H9 (cell line): ENCODE measurements around the gene IGFBP4. TPM values are rescaled to one million over a fixed set of nuclear protein-coding genes. Genes with fewer than 3 reads are reported as not detected.

Experiments used
- DNase-seq: peaks from one replicate; pipeline ENCODE4 v3.0.0-alpha.2; 2017
- H2AFZ ChIP-seq: one replicate; pipeline ENCODE4 v1.6.1; 2013; ENCODE audit warnings: mild to moderate bottlenecking, low read length, control low read depth, moderate library complexity
- H2AK5ac ChIP-seq: 2 replicates; pipeline ENCODE4 v1.6.1; 2013; ENCODE audit warnings: low read length, control low read depth, mixed read lengths; ENCODE audit not compliant: insufficient read length
- H2BK120ac ChIP-seq: one replicate; pipeline ENCODE4 v1.6.1; 2013; ENCODE audit warnings: low read depth, mild to moderate bottlenecking, low read length, control low read depth, inconsistent platforms; ENCODE audit not compliant: poor library complexity, severe bottlenecking
- H2BK12ac ChIP-seq: 2 replicates; pipeline ENCODE4 v1.6.1; 2013; ENCODE audit warnings: low read length, control low read depth, mixed read lengths, low read depth; ENCODE audit not compliant: insufficient read length
- H2BK15ac ChIP-seq: 2 replicates; pipeline ENCODE4 v1.6.1; 2013; ENCODE audit warnings: low read depth, low read length, control low read depth
- H2BK20ac ChIP-seq: one replicate; pipeline ENCODE4 v1.6.1; 2013; ENCODE audit warnings: low read depth, mild to moderate bottlenecking, low read length, control low read depth, inconsistent platforms; ENCODE audit not compliant: poor library complexity, severe bottlenecking
- H2BK5ac ChIP-seq: 2 replicates; pipeline ENCODE4 v1.6.1; 2013; ENCODE audit warnings: low read length, control low read depth, mixed read lengths; ENCODE audit not compliant: insufficient read length
- H3K14ac ChIP-seq: 2 replicates; pipeline ENCODE4 v1.6.1; 2013; ENCODE audit warnings: low read length, control low read depth; ENCODE audit not compliant: insufficient read depth
- H3K18ac ChIP-seq: 2 replicates; pipeline ENCODE4 v1.6.1; 2013; ENCODE audit warnings: low read depth, mild to moderate bottlenecking, mixed read lengths, low read length, control low read depth; ENCODE audit not compliant: insufficient read length
- H3K23ac ChIP-seq: 2 replicates; pipeline ENCODE4 v1.6.1; 2013; ENCODE audit warnings: low read length, control low read depth, mixed read lengths, low read depth; ENCODE audit not compliant: insufficient read length
- H3K23me2 ChIP-seq: 2 replicates; pipeline ENCODE4 v1.6.1; 2013; ENCODE audit warnings: low read depth, mild to moderate bottlenecking, mixed read lengths, low read length, control low read depth; ENCODE audit not compliant: insufficient read length, poor library complexity, severe bottlenecking
- H3K27ac ChIP-seq: 2 replicates; pipeline ENCODE4 v1.5.1; 2013; ENCODE audit warnings: low read length, control low read depth, mixed read lengths, low read depth; ENCODE audit not compliant: insufficient read length
- H3K27me3 ChIP-seq: 2 replicates; pipeline ENCODE4 v1.6.1; 2013; ENCODE audit warnings: low read length, control low read depth, inconsistent platforms; ENCODE audit not compliant: insufficient read depth
- H3K4ac ChIP-seq: 2 replicates; pipeline ENCODE4 v1.6.1; 2013; ENCODE audit warnings: low read depth, mild to moderate bottlenecking, control low read depth, inconsistent platforms, low read length, moderate library complexity
- H3K4me1 ChIP-seq: 2 replicates; pipeline ENCODE4 v1.6.1; 2013; ENCODE audit warnings: low read length, control low read depth, inconsistent platforms; ENCODE audit not compliant: insufficient read depth
- H3K4me2 ChIP-seq: 2 replicates; pipeline ENCODE4 v1.6.1; 2013; ENCODE audit warnings: low read length, control low read depth, mixed read lengths; ENCODE audit not compliant: insufficient read length, insufficient read depth
- H3K56ac ChIP-seq: 2 replicates; pipeline ENCODE4 v1.6.1; 2013; ENCODE audit warnings: low read depth, mild to moderate bottlenecking, mixed read lengths, low read length, control low read depth; ENCODE audit not compliant: insufficient read length
- H3K79me1 ChIP-seq: 2 replicates; pipeline ENCODE4 v1.6.1; 2013; ENCODE audit warnings: low read depth, mild to moderate bottlenecking, moderate library complexity, low read length, control low read depth, inconsistent platforms; ENCODE audit not compliant: insufficient read depth, poor library complexity, severe bottlenecking
- H3K79me2 ChIP-seq: 2 replicates; pipeline ENCODE4 v1.6.1; 2013; ENCODE audit warnings: low read length, control low read depth, inconsistent platforms; ENCODE audit not compliant: insufficient read depth
- H3K9ac ChIP-seq: 2 replicates; pipeline ENCODE4 v1.6.1; 2013; ENCODE audit warnings: low read length, control low read depth, mixed read lengths; ENCODE audit not compliant: insufficient read length; ENCODE audit errors: extremely low read depth
- H3K9me3 ChIP-seq: one replicate; pipeline ENCODE4 v1.6.1; 2013; ENCODE audit warnings: low read depth, low read length, inconsistent platforms; ENCODE audit not compliant: control insufficient read depth
- H3T11ph ChIP-seq: one replicate; pipeline ENCODE4 v1.6.1; 2013; ENCODE audit warnings: mild to moderate bottlenecking, low read length, control low read depth, inconsistent platforms
- H4K20me1 ChIP-seq: one replicate; pipeline ENCODE4 v1.6.1; 2013; ENCODE audit not compliant: control insufficient read depth, insufficient read length, insufficient read depth
- H4K5ac ChIP-seq: 2 replicates; pipeline ENCODE4 v1.6.1; 2013; ENCODE audit warnings: low read depth, mild to moderate bottlenecking, mixed read lengths, low read length, control low read depth; ENCODE audit not compliant: insufficient read length
- H4K8ac ChIP-seq: replicated peaks from 2 replicates; pipeline ENCODE4 v1.6.1; 2013; ENCODE audit warnings: low read length, control low read depth, mixed read lengths, low read depth; ENCODE audit not compliant: insufficient read length
- H4K91ac ChIP-seq: 2 replicates; pipeline ENCODE4 v1.6.1; 2013; ENCODE audit warnings: low read depth, mild to moderate bottlenecking, moderate library complexity, mixed read lengths, low read length, control low read depth; ENCODE audit not compliant: insufficient read length
- H3K27ac Mint-ChIP-seq, 3 experiments: 2 replicates in 2 of 3; 3 replicates in 1 of 3; pipeline ENCODE4 v1.8.0; 2020 to 2021; ENCODE audit warnings: mixed read lengths in 3 of 3, mild to moderate bottlenecking in 1 of 3, moderate library complexity in 1 of 3
- H3K27me3 Mint-ChIP-seq: 2 replicates; pipeline ENCODE4 v1.8.0; 2021; ENCODE audit warnings: low read depth, mild to moderate bottlenecking, moderate library complexity, mixed read lengths
- H3K36me3 Mint-ChIP-seq, 3 experiments: 2 replicates in 2 of 3; 3 replicates in 1 of 3; pipeline ENCODE4 v1.8.0; 2020 to 2021; ENCODE audit warnings: low read depth in 3 of 3, mixed read lengths in 3 of 3; ENCODE audit not compliant: insufficient read depth in 1 of 3
- H3K4me1 Mint-ChIP-seq, 2 experiments: 2 replicates each; pipeline ENCODE4 v1.8.0; 2020; ENCODE audit warnings: mixed read lengths in 2 of 2
- H3K4me3 Mint-ChIP-seq, 2 experiments: 2 replicates in 1 of 2; 3 replicates in 1 of 2; pipeline ENCODE4 v1.8.0; 2020 to 2021; ENCODE audit warnings: mild to moderate bottlenecking in 2 of 2, mixed read lengths in 2 of 2, moderate library complexity in 1 of 2
- H3K9me3 Mint-ChIP-seq, 2 experiments: 2 replicates in 1 of 2; 3 replicates in 1 of 2; pipeline ENCODE4 v1.8.0; 2020; ENCODE audit warnings: mild to moderate bottlenecking in 2 of 2, mixed read lengths in 2 of 2, moderate library complexity in 1 of 2
- WGBS: extraction: QIAGEN DNeasy Blood & Tissue Kit; methylation state at CpG from one replicate; pipeline ENCODE4 v1.1.7; 2013; ENCODE audit warnings: missing lambda C conversion rate, low lambda C conversion rate, mixed read lengths; ENCODE audit not compliant: insufficient read length; ENCODE audit errors: extremely low coverage; 5-methylcytosine and 5-hydroxymethylcytosine counted together
- total RNA-seq: library from RNA; stranded (reverse); gene quantifications from 2 replicates; pipeline ENCODE4 v1.2.1, GENCODE V29; 2021
- TF ChIP-seq, protein P1 (sequence below): fragments of 200-600 bp; sonication (generic); conservative IDR thresholded peaks from 3 replicates; pipeline ENCODE4 v1.8.0; 2021; ENCODE audit warnings: antibody characterized with exemption, mild to moderate bottlenecking

IGFBP4 gene
- total RNA-seq, 1 experiment from 2014 or later: 49.9 TPM

DNA sequence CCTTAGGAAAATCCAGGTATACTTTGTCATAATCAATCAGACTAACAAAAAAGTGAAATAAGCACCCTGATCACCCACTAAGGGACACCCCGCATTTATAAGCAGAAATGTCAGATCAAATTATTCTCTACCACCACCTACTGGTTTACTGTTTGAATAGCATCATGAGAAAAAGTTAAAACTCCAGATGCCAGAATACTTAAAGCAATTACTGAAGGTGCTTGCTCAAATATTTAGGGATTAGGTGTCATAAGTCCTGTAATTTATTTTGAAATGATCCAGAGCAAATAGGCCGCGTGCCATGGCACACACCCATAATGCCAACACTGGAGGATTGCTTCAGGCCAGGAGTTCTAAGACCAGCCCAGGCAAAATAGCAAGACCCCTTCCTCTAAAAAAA lies 27.9 kb upstream of the IGFBP4 start:
- Histone ChIP-seq H2BK5ac (no peak overlapping the region), H3K27me3 (no peaks in the 10 kb centered on the region), H4K20me1 (no peaks in the 10 kb centered on the region), H4K5ac (no peak overlapping the region), H2AK5ac (no peak overlapping the region), H3K9ac (no peak overlapping the region), H3K4me1 (no peaks in the 10 kb centered on the region), H4K8ac (no peak overlapping the region), H3K56ac (no peak overlapping the region), H3K79me2 (peaks cover 5% of the 10 kb centered on the region; the same call in 1 of the 2 replicates), H3K23ac (no peak overlapping the region), H2BK15ac (no peak overlapping the region), H2BK120ac (no peak overlapping the region), H2BK20ac (no peak overlapping the region), H3K14ac (no peak overlapping the region), H3K4ac (no peak overlapping the region), H4K91ac (no peak overlapping the region), H3K23me2 (peaks cover 9% of the 10 kb centered on the region), H3K18ac (no peak overlapping the region), H3T11ph (no peak overlapping the region), H2AFZ (no peak overlapping the region), H2BK12ac (no peak overlapping the region), H3K27ac (no peak overlapping the region), H3K9me3 (no peaks in the 10 kb centered on the region), H3K79me1 (no peaks in the 10 kb centered on the region), H3K4me2 (no peak overlapping the region)
- DNase-seq: no peak
- Mint-ChIP-seq H3K4me1 (peaks cover 41 to 51% of the 10 kb centered on the region in 2 experiments), H3K36me3 (peaks cover 47 to 55% (median 49%) of the 10 kb centered on the region in 3 experiments), H3K9me3 (peaks cover 0 to 2% of the 10 kb centered on the region in 2 experiments; a peak in 1 of 5 replicates), H3K27me3 (no peaks in the 10 kb centered on the region), H3K27ac (no peak overlapping the region), H3K4me3 (peak overlapping the region; percentile 4 to 60; a peak in 1 of 5 replicates)
- no CpG with 5 or more reads among the region's 3 CpGs for WGBS
- TF ChIP-seq, protein P1, sequence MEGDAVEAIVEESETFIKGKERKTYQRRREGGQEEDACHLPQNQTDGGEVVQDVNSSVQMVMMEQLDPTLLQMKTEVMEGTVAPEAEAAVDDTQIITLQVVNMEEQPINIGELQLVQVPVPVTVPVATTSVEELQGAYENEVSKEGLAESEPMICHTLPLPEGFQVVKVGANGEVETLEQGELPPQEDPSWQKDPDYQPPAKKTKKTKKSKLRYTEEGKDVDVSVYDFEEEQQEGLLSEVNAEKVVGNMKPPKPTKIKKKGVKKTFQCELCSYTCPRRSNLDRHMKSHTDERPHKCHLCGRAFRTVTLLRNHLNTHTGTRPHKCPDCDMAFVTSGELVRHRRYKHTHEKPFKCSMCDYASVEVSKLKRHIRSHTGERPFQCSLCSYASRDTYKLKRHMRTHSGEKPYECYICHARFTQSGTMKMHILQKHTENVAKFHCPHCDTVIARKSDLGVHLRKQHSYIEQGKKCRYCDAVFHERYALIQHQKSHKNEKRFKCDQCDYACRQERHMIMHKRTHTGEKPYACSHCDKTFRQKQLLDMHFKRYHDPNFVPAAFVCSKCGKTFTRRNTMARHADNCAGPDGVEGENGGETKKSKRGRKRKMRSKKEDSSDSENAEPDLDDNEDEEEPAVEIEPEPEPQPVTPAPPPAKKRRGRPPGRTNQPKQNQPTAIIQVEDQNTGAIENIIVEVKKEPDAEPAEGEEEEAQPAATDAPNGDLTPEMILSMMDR: peak; percentile 69
